Hepatocyte (in vitro differentiated cells): ENCODE data around the gene MTA3.

Experiments used
- EZH2phosphoT487 ChIP-seq: fragments of 200-600 bp; sonication (generic); IDR thresholded peaks from one replicate; pipeline ENCODE4 v1.6.1; 2018; ENCODE audit warnings: antibody characterized with exemption, mild to moderate bottlenecking, low read depth, moderate library complexity; ENCODE audit not compliant: unreplicated experiment, severe bottlenecking
- TF ChIP-seq, protein P1 (sequence below): fragments of 200-600 bp; sonication (generic); IDR thresholded peaks from 2 replicates; pipeline ENCODE4 v1.5.1; 2016; ENCODE audit warnings: antibody characterized with exemption, mild to moderate bottlenecking; ENCODE audit not compliant: poor library complexity

DNA sequence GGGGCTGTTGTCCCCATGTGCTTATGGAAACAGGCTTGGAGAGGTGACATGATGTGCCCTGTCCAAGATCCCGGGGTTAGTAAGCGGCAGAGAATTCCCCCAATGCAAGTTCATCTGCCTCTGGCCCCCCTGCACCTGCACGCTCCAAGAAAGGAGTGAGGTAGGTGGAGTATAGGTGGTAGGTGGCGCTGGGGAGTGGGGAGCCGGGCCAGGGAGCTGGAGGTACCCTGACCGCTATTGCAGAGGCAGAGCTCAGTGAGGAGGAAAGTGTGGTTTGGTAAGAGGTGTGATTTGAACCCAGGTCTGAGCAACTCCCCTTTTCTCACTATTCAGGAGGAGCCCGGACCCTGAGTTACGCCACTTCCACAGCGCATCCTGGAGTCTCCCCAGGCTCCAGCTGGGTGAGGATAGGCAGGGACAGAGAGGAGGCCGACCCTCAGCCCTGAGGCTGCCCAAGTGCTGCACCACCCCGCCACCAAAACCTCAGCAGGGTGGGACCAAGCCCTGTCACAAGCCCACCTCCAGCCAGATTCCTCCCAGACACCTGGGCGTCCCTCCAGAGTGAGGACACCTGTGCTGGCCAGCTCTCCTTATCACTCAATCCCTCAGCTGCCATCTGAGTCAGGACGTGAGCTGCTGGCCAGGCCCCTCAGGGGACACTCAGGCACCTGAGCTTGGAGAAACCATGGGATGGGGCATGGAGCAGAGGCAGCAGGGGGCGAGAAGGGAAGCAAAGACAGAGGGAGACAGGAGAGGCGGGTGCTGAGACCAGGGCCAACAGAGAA lies 218.3 kb downstream of the MTA3 start:
- TF ChIP-seq, protein P1, sequence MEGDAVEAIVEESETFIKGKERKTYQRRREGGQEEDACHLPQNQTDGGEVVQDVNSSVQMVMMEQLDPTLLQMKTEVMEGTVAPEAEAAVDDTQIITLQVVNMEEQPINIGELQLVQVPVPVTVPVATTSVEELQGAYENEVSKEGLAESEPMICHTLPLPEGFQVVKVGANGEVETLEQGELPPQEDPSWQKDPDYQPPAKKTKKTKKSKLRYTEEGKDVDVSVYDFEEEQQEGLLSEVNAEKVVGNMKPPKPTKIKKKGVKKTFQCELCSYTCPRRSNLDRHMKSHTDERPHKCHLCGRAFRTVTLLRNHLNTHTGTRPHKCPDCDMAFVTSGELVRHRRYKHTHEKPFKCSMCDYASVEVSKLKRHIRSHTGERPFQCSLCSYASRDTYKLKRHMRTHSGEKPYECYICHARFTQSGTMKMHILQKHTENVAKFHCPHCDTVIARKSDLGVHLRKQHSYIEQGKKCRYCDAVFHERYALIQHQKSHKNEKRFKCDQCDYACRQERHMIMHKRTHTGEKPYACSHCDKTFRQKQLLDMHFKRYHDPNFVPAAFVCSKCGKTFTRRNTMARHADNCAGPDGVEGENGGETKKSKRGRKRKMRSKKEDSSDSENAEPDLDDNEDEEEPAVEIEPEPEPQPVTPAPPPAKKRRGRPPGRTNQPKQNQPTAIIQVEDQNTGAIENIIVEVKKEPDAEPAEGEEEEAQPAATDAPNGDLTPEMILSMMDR, result no peak
- no peak for TF ChIP-seq EZH2phosphoT487
